NT2/D1 (cell line): ENCODE data around the gene SLC6A20.

Experiments used
- YY1 ChIP-seq: IDR thresholded peaks from 2 replicates; pipeline ENCODE4 v1.6.1; 2011; ENCODE audit not compliant: insufficient read length, insufficient read depth
- ZNF274 ChIP-seq: IDR thresholded peaks from 2 replicates; pipeline ENCODE4 v1.6.1; 2011; ENCODE audit warnings: mild to moderate bottlenecking, low read depth, low read length

GRCh38 chr3:45729614-45730013 is 66.7 kb downstream of the SLC6A20 start:
- TF ChIP-seq ZNF274 (no peak), YY1 (no peak)
